PC-9 (cell line): ENCODE results near the gene MAST4. TPM values are rescaled to one million over a fixed set of nuclear protein-coding genes. Genes with fewer than 3 reads are reported as not detected.

Experiments used
- BruUV-seq: library from RNA; stranded (reverse); fragments of 400-500 nt; replicated peaks from 2 replicates; lab custom pipeline; 2021; lab: Mats Ljungman, UMichigan
- CTCF ChIA-PET: fragments of 300-600 bp; sonication (Branson Sonifier 250); formaldehyde crosslinking; loops from one replicate; lab custom pipeline; 2022; ENCODE audit warnings: antibody characterized with exemption; lab: Charles Lee
- POLR2A ChIA-PET: fragments of 300-600 bp; sonication (Branson Sonifier 250); formaldehyde crosslinking; loops from one replicate; lab custom pipeline; 2022; ENCODE audit warnings: antibody characterized with exemption; ENCODE audit not compliant: unreplicated experiment; lab: Charles Lee
- DNase-seq, 2 experiments: peaks; one replicate each; pipeline versions ENCODE4 v3.0.0 to v3.0.0-alpha.2; 2015 to 2022; ENCODE audit warnings: mixed read lengths in 1 of 2
- H2AFZ ChIP-seq: fragments of 200-600 bp; sonication (generic); 2 replicates; pipeline ENCODE4 v1.8.1; 2017; ENCODE audit warnings: antibody characterized with exemption
- H3F3A ChIP-seq: fragments of 200-600 bp; sonication (generic); 2 replicates; pipeline ENCODE4 v1.8.1; 2017; ENCODE audit warnings: antibody characterized with exemption, mild to moderate bottlenecking, low read depth; ENCODE audit not compliant: insufficient read depth
- H3K27ac ChIP-seq: fragments of 200-600 bp; sonication (generic); 2 replicates; pipeline ENCODE4 v1.6.1; 2016; ENCODE audit warnings: mixed run types
- H3K27me3 ChIP-seq: fragments of 200-600 bp; sonication (generic); 2 replicates; pipeline ENCODE4 v1.6.1; 2016; ENCODE audit warnings: low read depth, mixed run types; ENCODE audit not compliant: insufficient read depth
- H3K36me3 ChIP-seq: fragments of 200-600 bp; sonication (generic); 2 replicates; pipeline ENCODE4 v1.6.1; 2016; ENCODE audit warnings: low read depth, mixed run types
- H3K4me1 ChIP-seq: fragments of 200-600 bp; sonication (generic); replicated peaks from 2 replicates; pipeline ENCODE4 v1.6.1; 2016; ENCODE audit warnings: mixed run types; ENCODE audit not compliant: insufficient read depth
- H3K4me2 ChIP-seq: fragments of 200-600 bp; sonication (generic); 2 replicates; pipeline ENCODE4 v1.6.1; 2017; ENCODE audit warnings: mixed run types
- H3K4me3 ChIP-seq: fragments of 200-600 bp; sonication (generic); 2 replicates; pipeline ENCODE4 v1.6.1; 2016; ENCODE audit warnings: mixed run types
- H3K79me2 ChIP-seq: fragments of 200-600 bp; sonication (generic); 2 replicates; pipeline ENCODE4 v1.6.1; 2017; ENCODE audit warnings: low read depth, mixed run types
- H3K9me2 ChIP-seq: fragments of 200-600 bp; sonication (generic); 2 replicates; pipeline ENCODE4 v1.8.1; 2017; ENCODE audit warnings: mild to moderate bottlenecking; ENCODE audit not compliant: insufficient read depth
- H3K9me3 ChIP-seq: fragments of 200-600 bp; sonication (generic); 2 replicates; pipeline ENCODE4 v1.8.1; 2016; ENCODE audit warnings: low read depth; ENCODE audit not compliant: insufficient read depth
- H4K20me1 ChIP-seq: fragments of 200-600 bp; sonication (generic); 2 replicates; pipeline ENCODE4 v1.8.1; 2017; ENCODE audit not compliant: insufficient read depth
- CTCF ChIP-seq: fragments of 200-600 bp; sonication (generic); conservative IDR thresholded peaks from 2 replicates; pipeline ENCODE4 v1.6.1; 2017; ENCODE audit warnings: mixed run types, antibody characterized with exemption, mild to moderate bottlenecking, moderate library complexity
- EZH2 ChIP-seq: fragments of 200-600 bp; sonication (generic); IDR thresholded peaks from 2 replicates; pipeline ENCODE4 v1.8.0; 2017; ENCODE audit warnings: antibody characterized with exemption, low read depth
- intact Hi-C: fragments of 100-400 bp; cut with micrococcal nuclease; formaldehyde crosslinking; loops from one replicate; pipeline ENCODE4 v1.10.0; 2022; ENCODE audit not compliant: unreplicated experiment
- total RNA-seq: library from RNA; stranded (reverse); gene quantifications from 2 replicates; pipeline ENCODE4 v1.2.3, GENCODE V29; 2021

Gene MAST4
- total RNA-seq, 1 experiment from 2014 or later, result 19.3 TPM

- Histone ChIP-seq H3K4me3 (no peak overlapping the region), H3K9me2 (no peaks in the 10 kb centered on the region), H3K9me3 (no peaks in the 10 kb centered on the region), H2AFZ (no peak overlapping the region), H3K79me2 (no peaks in the 10 kb centered on the region), H3K27ac (no peak overlapping the region), H4K20me1 (no peaks in the 10 kb centered on the region), H3K4me2 (no peak overlapping the region), H3K4me1 (no peaks in the 10 kb centered on the region), H3K27me3 (no peaks in the 10 kb centered on the region), H3F3A (no peaks in the 10 kb centered on the region), H3K36me3 (no peaks in the 10 kb centered on the region)
- no peak for TF ChIP-seq EZH2
- TF ChIP-seq CTCF, result no peak
- intact Hi-C loops, result no loop called here
- no peak for DNase-seq
- POLR2A ChIA-PET, result no interaction called here
- BruUV-seq, result no TSS peak
- CTCF ChIA-PET, result no interaction called here
Measured at GRCh38 chr5:66923922-66924321, 327.7 kb downstream of the MAST4 start.

- intact Hi-C loops, result no loop called here
- CTCF ChIA-PET, result no interaction called here
- BruUV-seq, result no TSS peak
Measured at GRCh38 chr5:66927140-66927539, 330.9 kb downstream of the MAST4 start.

GRCh38 chr5:66929281-66929680 is 333.1 kb downstream of the MAST4 start:
- no peak overlapping the region for H2AFZ ChIP-seq
- H3K4me1 ChIP-seq, result no peaks in the 10 kb centered on the region
- ChIA-PET CTCF (no interaction called here), POLR2A (no interaction called here)
- H3K4me2 ChIP-seq, result no peak overlapping the region
- no peak for DNase-seq
- no peak overlapping the region for H3K4me3 ChIP-seq
- H3K27ac ChIP-seq, result no peak overlapping the region
- H3K27me3 ChIP-seq, result no peaks in the 10 kb centered on the region
- TF ChIP-seq EZH2, result no peak
- no peak for TF ChIP-seq CTCF
- H3K9me2 ChIP-seq, result no peaks in the 10 kb centered on the region
- H4K20me1 ChIP-seq, result no peaks in the 10 kb centered on the region
- no peaks in the 10 kb centered on the region for H3K9me3 ChIP-seq
- H3K79me2 ChIP-seq, result no peaks in the 10 kb centered on the region
- intact Hi-C loops, result no loop called here
- no TSS peak for BruUV-seq
- no peaks in the 10 kb centered on the region for H3F3A ChIP-seq
- H3K36me3 ChIP-seq, result no peaks in the 10 kb centered on the region

More at GRCh38 chr5:66927140-66927539, 330.9 kb downstream of the MAST4 start:
- H3K79me2 ChIP-seq, result no peaks in the 10 kb centered on the region
- no peaks in the 10 kb centered on the region for H3K9me3 ChIP-seq
- no peak overlapping the region for H2AFZ ChIP-seq
- no peak for DNase-seq
- POLR2A ChIA-PET, result no interaction called here
- no peaks in the 10 kb centered on the region for H3K4me1 ChIP-seq
- no peaks in the 10 kb centered on the region for H3K36me3 ChIP-seq
- no peak for TF ChIP-seq CTCF
- no peak for TF ChIP-seq EZH2
- H3K4me2 ChIP-seq, result no peak overlapping the region
- H3F3A ChIP-seq, result no peaks in the 10 kb centered on the region
- H3K9me2 ChIP-seq, result no peaks in the 10 kb centered on the region
- no peak overlapping the region for H3K4me3 ChIP-seq
- H3K27me3 ChIP-seq, result no peaks in the 10 kb centered on the region
- H3K27ac ChIP-seq, result no peak overlapping the region
- H4K20me1 ChIP-seq, result no peaks in the 10 kb centered on the region
